HepG2 (cell line): ENCODE results near the gene TMEM185B. TPM values are rescaled to one million over a fixed set of nuclear protein-coding genes. Genes with fewer than 3 reads are reported as not detected.

Source experiments
- AKAP8 ChIP-seq: sonication (generic); formaldehyde crosslinking; IDR thresholded peaks from 2 replicates; pipeline ENCODE4 v1.5.1; 2020; ENCODE audit warnings: mild to moderate bottlenecking, missing genetic modification reagents
- BRCA1 ChIP-seq: sonication (generic); formaldehyde crosslinking; IDR thresholded peaks from 2 replicates; pipeline ENCODE4 v1.4.0; 2020; ENCODE audit warnings: missing genetic modification reagents
- GTF3A ChIP-seq: sonication (generic); formaldehyde crosslinking; conservative IDR thresholded peaks from 2 replicates; pipeline ENCODE4 v1.4.0; 2020; ENCODE audit warnings: mild to moderate bottlenecking, missing genetic modification reagents
- IRF2 ChIP-seq: IDR thresholded peaks from 2 replicates; pipeline ENCODE4 v1.6.1; 2018; ENCODE audit warnings: missing genetic modification reagents, missing compliant biosample characterization
- MAFF ChIP-seq: IDR thresholded peaks from 2 replicates; pipeline ENCODE4 v1.6.1; 2011; ENCODE audit warnings: low read depth, low read length, improper control_type of control experiment
- PCBP1 ChIP-seq: fragments of 200-400 bp; formaldehyde crosslinking; IDR thresholded peaks from 2 replicates; pipeline ENCODE4 v1.6.1; 2017; ENCODE audit warnings: mild to moderate bottlenecking, low read depth, low read length, borderline replicate concordance
- POLR2G ChIP-seq: fragments of 200-400 bp; formaldehyde crosslinking; IDR thresholded peaks from 2 replicates; pipeline ENCODE4 v1.6.1; 2018; ENCODE audit warnings: mild to moderate bottlenecking, low read depth, low read length, moderate library complexity
- SMARCC2 ChIP-seq: fragments of 450-650 bp; IDR thresholded peaks from 2 replicates; pipeline ENCODE4 v1.6.1; 2017; ENCODE audit warnings: antibody characterized with exemption, mild to moderate bottlenecking
- TAF1 ChIP-seq: sonication (generic); formaldehyde crosslinking; IDR thresholded peaks from 2 replicates; pipeline ENCODE4 v1.4.0; 2020; ENCODE audit warnings: missing genetic modification reagents
- ZFP1 ChIP-seq: IDR thresholded peaks from 2 replicates; pipeline ENCODE4 v1.6.1; 2016
- ZFP36L2 ChIP-seq: sonication (generic); formaldehyde crosslinking; IDR thresholded peaks from 2 replicates; pipeline ENCODE4 v1.4.0; 2020; ENCODE audit warnings: missing genetic modification reagents
- ZKSCAN8 ChIP-seq: IDR thresholded peaks from 2 replicates; pipeline ENCODE4 v1.6.1; 2016; ENCODE audit warnings: borderline replicate concordance, missing genetic modification reagents, missing compliant biosample characterization
- ZNF17 ChIP-seq: sonication (generic); formaldehyde crosslinking; IDR thresholded peaks from 2 replicates; pipeline ENCODE4 v1.5.0; 2020; ENCODE audit warnings: mild to moderate bottlenecking, missing genetic modification reagents
- ZNF335 ChIP-seq: sonication (generic); formaldehyde crosslinking; IDR thresholded peaks from 2 replicates; pipeline ENCODE4 v1.4.0; 2020; ENCODE audit warnings: missing genetic modification reagents
- ZNF354B ChIP-seq: sonication (generic); formaldehyde crosslinking; IDR thresholded peaks from 2 replicates; pipeline ENCODE4 v1.8.0; 2022; ENCODE audit warnings: mild to moderate bottlenecking, missing genetic modification reagents
- ZNF501 ChIP-seq: sonication (generic); formaldehyde crosslinking; IDR thresholded peaks from 2 replicates; pipeline ENCODE4 v1.5.1; 2020; ENCODE audit warnings: mild to moderate bottlenecking, moderate library complexity, missing genetic modification reagents
- ZNF549 ChIP-seq: sonication (generic); formaldehyde crosslinking; IDR thresholded peaks from 2 replicates; pipeline ENCODE4 v1.5.0; 2020; ENCODE audit warnings: missing genetic modification reagents
- ZNF570 ChIP-seq: sonication (generic); formaldehyde crosslinking; IDR thresholded peaks from 2 replicates; pipeline ENCODE4 v1.4.0; 2020; ENCODE audit warnings: mild to moderate bottlenecking, missing genetic modification reagents, borderline replicate concordance
- ZSCAN21 ChIP-seq: sonication (generic); formaldehyde crosslinking; IDR thresholded peaks from 2 replicates; pipeline ENCODE4 v1.8.0; 2022; ENCODE audit warnings: mild to moderate bottlenecking, missing genetic modification reagents, moderate library complexity, borderline replicate concordance
- ZSCAN25 ChIP-seq: sonication (generic); formaldehyde crosslinking; IDR thresholded peaks from 2 replicates; pipeline ENCODE4 v1.8.0; 2022; ENCODE audit warnings: mild to moderate bottlenecking, missing genetic modification reagents
- polyA plus RNA-seq, 8 experiments: library from polyadenylated mRNA; depleted of rRNA in 3 of 8; stranded (reverse) in 7 of 8; unstranded in 1 of 8; fragments of >200 nt; fragmentation: Illumina TruSeq in 4 of 8; extraction: Trizol in 4 of 8; gene quantifications; 2 replicates each; pipeline versions ENCODE4 v1.2.1 to v1.2.3, GENCODE V29; 2011 to 2016; ENCODE audit warnings: low read depth in 4 of 8, missing spikeins in 1 of 8, mixed read lengths in 1 of 8; ENCODE audit not compliant: insufficient read depth in 1 of 8
- total RNA-seq, 5 experiments: library from RNA; depleted of rRNA; stranded (reverse); fragments of >200 nt; fragmentation: Illumina TruSeq; extraction: Trizol; gene quantifications; 2 replicates each; pipeline ENCODE4 v1.2.3, GENCODE V29; 2016; ENCODE audit warnings: low read depth in 1 of 5
- TF ChIP-seq, protein P1 (sequence below): sonication (generic); formaldehyde crosslinking; IDR thresholded peaks from 2 replicates; pipeline ENCODE4 v1.5.1; 2020; ENCODE audit warnings: missing genetic modification reagents, mild to moderate bottlenecking, borderline replicate concordance
- TF ChIP-seq, protein P2 (sequence below), 2 experiments: fragments of 450-650 bp in 1 of 2; sonication (generic) in 1 of 2; formaldehyde crosslinking; IDR thresholded peaks; 2 replicates each; pipeline versions ENCODE4 v1.5.0 to v1.8.0; 2020 to 2022; ENCODE audit warnings: mild to moderate bottlenecking in 1 of 2, missing genetic modification reagents in 1 of 2
- TF ChIP-seq, protein P3 (sequence below): sonication (generic); formaldehyde crosslinking; IDR thresholded peaks from 2 replicates; pipeline ENCODE4 v1.4.0; 2020; ENCODE audit warnings: missing genetic modification reagents, low read depth, mild to moderate bottlenecking, borderline replicate concordance
- TF ChIP-seq, protein P4 (sequence below): fragments of 450-650 bp; IDR thresholded peaks from 2 replicates; pipeline ENCODE4 v1.6.1; 2016
- TF ChIP-seq, protein P5 (sequence below): IDR thresholded peaks from 2 replicates; pipeline ENCODE4 v1.6.1; 2016; ENCODE audit warnings: missing compliant biosample characterization, missing genetic modification reagents, borderline replicate concordance

Gene TMEM185B
- total and polyA plus RNA-seq, 2 of the 13 experiments (the other 11 are each of a cell fraction or from before 2014, with no cell fraction given), result 5.6 to 7.0 TPM

DNA sequence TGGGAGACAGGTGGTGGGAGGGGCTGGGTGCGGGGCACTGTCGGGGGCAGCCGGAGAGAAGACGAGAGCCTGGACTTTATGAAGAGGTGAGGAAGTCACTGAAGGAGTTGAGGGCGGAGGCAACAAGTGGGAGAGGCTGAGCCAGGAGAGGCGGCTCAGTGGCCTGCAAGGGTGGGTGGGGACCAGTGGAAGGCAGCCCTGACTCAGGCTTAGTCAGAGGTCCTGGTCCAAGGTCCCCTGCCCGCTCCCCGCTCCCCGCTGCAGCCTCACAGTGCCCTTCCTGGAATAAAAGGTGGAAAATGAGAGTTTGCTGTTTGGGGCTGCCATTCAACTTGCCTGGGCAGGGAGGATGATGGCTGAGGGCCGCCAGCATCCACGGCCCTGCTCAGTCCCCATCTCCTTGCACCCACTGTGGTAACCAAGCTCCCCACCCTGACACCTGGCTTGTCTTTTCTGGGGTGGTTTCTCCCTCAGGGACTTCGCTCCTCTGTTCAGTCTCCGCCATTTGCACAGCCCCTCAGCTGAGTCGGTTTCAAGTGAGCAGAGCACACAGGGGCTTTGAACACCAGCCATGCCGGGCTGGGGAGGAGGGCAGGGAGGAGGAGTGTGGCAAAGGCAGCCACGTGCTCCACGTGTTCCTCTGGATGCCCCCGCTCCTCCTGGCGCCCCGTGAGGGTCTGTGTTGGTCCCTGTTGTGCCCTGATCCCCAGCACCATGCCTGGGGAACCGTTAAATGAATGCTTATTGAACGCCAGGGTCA lies 15.7 kb upstream of the TMEM185B start (continued):
- TF ChIP-seq, protein P1, sequence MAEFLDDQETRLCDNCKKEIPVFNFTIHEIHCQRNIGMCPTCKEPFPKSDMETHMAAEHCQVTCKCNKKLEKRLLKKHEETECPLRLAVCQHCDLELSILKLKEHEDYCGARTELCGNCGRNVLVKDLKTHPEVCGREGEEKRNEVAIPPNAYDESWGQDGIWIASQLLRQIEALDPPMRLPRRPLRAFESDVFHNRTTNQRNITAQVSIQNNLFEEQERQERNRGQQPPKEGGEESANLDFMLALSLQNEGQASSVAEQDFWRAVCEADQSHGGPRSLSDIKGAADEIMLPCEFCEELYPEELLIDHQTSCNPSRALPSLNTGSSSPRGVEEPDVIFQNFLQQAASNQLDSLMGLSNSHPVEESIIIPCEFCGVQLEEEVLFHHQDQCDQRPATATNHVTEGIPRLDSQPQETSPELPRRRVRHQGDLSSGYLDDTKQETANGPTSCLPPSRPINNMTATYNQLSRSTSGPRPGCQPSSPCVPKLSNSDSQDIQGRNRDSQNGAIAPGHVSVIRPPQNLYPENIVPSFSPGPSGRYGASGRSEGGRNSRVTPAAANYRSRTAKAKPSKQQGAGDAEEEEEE (CRISPR knock-in tag), result 0 out of 2 replicates have a peak, but pooled peaks have one; percentile 84
- TF ChIP-seq ZFP36L2 (CRISPR knock-in tag) (no peak), ZNF501 (CRISPR knock-in tag) (peak; percentile 46; the same call in 1 of the 2 replicates), POLR2G (peak; percentile 38), ZNF335 (CRISPR knock-in tag) (no peak; the same call in 1 of the 2 replicates), ZKSCAN8 (CRISPR knock-in tag) (0 out of 2 replicates have a peak, but pooled peaks have one; percentile 18), ZNF354B (CRISPR knock-in tag) (no peak), ZSCAN25 (CRISPR knock-in tag) (peak; percentile 49), ZSCAN21 (no peak), MAFF (no peak), PCBP1 (peak; percentile 78; the same call in 1 of the 2 replicates), AKAP8 (CRISPR knock-in tag) (peak; percentile 71), ZNF570 (no peak), TAF1 (CRISPR knock-in tag) (peak; percentile 48), ZFP1 (CRISPR knock-in tag) (0 out of 2 replicates have a peak, but pooled peaks have one; percentile 26), ZNF549 (CRISPR knock-in tag) (no peak), ZNF17 (CRISPR knock-in tag) (no peak), GTF3A (CRISPR knock-in tag) (no peak), IRF2 (CRISPR knock-in tag) (no peak; the same call in 1 of the 2 replicates), BRCA1 (CRISPR knock-in tag) (no peak), SMARCC2 (0 out of 2 replicates have a peak, but pooled peaks have one; percentile 2)
- TF ChIP-seq, protein P2, sequence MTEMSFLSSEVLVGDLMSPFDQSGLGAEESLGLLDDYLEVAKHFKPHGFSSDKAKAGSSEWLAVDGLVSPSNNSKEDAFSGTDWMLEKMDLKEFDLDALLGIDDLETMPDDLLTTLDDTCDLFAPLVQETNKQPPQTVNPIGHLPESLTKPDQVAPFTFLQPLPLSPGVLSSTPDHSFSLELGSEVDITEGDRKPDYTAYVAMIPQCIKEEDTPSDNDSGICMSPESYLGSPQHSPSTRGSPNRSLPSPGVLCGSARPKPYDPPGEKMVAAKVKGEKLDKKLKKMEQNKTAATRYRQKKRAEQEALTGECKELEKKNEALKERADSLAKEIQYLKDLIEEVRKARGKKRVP (CRISPR knock-in tag; IDR thresholded peaks at IDR 0.05), result no peak
- TF ChIP-seq, protein P3, sequence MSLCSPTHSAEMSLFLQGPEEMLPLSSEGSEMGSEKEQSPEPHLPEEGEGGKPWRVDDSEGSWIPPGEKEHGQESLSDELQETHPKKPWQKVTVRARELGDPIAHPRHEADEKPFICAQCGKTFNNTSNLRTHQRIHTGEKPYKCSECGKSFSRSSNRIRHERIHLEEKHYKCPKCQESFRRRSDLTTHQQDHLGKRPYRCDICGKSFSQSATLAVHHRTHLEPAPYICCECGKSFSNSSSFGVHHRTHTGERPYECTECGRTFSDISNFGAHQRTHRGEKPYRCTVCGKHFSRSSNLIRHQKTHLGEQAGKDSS (CRISPR knock-in tag), result peak; percentile 77
- TF ChIP-seq, protein P4, sequence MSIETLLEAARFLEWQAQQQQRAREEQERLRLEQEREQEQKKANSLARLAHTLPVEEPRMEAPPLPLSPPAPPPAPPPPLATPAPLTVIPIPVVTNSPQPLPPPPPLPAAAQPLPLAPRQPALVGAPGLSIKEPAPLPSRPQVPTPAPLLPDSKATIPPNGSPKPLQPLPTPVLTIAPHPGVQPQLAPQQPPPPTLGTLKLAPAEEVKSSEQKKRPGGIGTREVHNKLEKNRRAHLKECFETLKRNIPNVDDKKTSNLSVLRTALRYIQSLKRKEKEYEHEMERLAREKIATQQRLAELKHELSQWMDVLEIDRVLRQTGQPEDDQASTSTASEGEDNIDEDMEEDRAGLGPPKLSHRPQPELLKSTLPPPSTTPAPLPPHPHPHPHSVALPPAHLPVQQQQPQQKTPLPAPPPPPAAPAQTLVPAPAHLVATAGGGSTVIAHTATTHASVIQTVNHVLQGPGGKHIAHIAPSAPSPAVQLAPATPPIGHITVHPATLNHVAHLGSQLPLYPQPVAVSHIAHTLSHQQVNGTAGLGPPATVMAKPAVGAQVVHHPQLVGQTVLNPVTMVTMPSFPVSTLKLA, result no peak
- TF ChIP-seq, protein P5, sequence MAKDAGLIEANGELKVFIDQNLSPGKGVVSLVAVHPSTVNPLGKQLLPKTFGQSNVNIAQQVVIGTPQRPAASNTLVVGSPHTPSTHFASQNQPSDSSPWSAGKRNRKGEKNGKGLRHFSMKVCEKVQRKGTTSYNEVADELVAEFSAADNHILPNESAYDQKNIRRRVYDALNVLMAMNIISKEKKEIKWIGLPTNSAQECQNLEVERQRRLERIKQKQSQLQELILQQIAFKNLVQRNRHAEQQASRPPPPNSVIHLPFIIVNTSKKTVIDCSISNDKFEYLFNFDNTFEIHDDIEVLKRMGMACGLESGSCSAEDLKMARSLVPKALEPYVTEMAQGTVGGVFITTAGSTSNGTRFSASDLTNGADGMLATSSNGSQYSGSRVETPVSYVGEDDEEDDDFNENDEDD (CRISPR knock-in tag), result no peak
